H1 (cell line): ENCODE measurements around the gene NELFB.

Experiments used
- CBX5 ChIP-seq: fragments of 300-800, 300-1000 bp; sonication (generic); IDR thresholded peaks from 2 replicates; pipeline ENCODE4 v1.7.1; 2016; ENCODE audit warnings: antibody characterized with exemption, low read length, low read depth
- CEBPB ChIP-seq: IDR thresholded peaks from 2 replicates; pipeline ENCODE4 v1.6.1; 2012; ENCODE audit warnings: low read depth, low read length
- EZH2 ChIP-seq: fragments of 200-600 bp; sonication (generic); IDR thresholded peaks from 2 replicates; pipeline ENCODE4 v1.7.1; 2012; ENCODE audit warnings: low read depth, mild to moderate bottlenecking, moderate library complexity, low read length, inconsistent platforms; ENCODE audit not compliant: severe bottlenecking
- POLR2A ChIP-seq, 2 experiments: IDR thresholded peaks; 1 replicate in 1 of 2; 2 replicates in 1 of 2; pipeline ENCODE4 v1.6.1; 2011; ENCODE audit warnings: low read depth in 2 of 2, low read length in 2 of 2, mild to moderate bottlenecking in 2 of 2; ENCODE audit errors: control extremely low read depth in 1 of 2
- POLR2AphosphoS5 ChIP-seq: IDR thresholded peaks from 2 replicates; pipeline ENCODE4 v1.6.1; 2011; ENCODE audit warnings: low read depth, low read length
- RFX5 ChIP-seq: IDR thresholded peaks from 2 replicates; pipeline ENCODE4 v1.6.1; 2011; ENCODE audit warnings: low read depth, low read length, improper control_type of control experiment, borderline replicate concordance
- SIRT6 ChIP-seq: IDR thresholded peaks from one replicate; pipeline ENCODE4 v1.7.1; 2012; ENCODE audit warnings: low read length, inconsistent platforms
- TAF1 ChIP-seq: IDR thresholded peaks from 2 replicates; pipeline ENCODE4 v1.6.1; 2011; ENCODE audit warnings: mild to moderate bottlenecking, low read depth, low read length
- TEAD4 ChIP-seq: IDR thresholded peaks from 2 replicates; pipeline ENCODE4 v1.6.1; 2012; ENCODE audit warnings: low read depth, low read length, inconsistent platforms, mixed read lengths
- TF ChIP-seq, protein P1 (sequence below), 3 experiments: IDR thresholded peaks; 1 replicate in 2 of 3; 2 replicates in 1 of 3; pipeline versions ENCODE4 v1.5.1 to v1.6.1; 2011; ENCODE audit warnings: low read length in 3 of 3, mild to moderate bottlenecking in 3 of 3, inconsistent platforms in 2 of 3, low read depth in 1 of 3, moderate library complexity in 1 of 3; ENCODE audit not compliant: insufficient read depth in 1 of 3; ENCODE audit errors: control extremely low read depth in 1 of 3

- TF ChIP-seq POLR2AphosphoS5 (no peak), POLR2A (IDR thresholded peaks at IDR 0.05; ENCODE audit: control extremely low read depth in 1 of 2, low read depth in 2 of 2, low read length in 2 of 2) (no peak), CEBPB (no peak), TAF1 (no peak), TEAD4 (no peak), EZH2 (no peak), CBX5 (no peak), SIRT6 (no peak), RFX5 (no peak)
- TF ChIP-seq, protein P1, sequence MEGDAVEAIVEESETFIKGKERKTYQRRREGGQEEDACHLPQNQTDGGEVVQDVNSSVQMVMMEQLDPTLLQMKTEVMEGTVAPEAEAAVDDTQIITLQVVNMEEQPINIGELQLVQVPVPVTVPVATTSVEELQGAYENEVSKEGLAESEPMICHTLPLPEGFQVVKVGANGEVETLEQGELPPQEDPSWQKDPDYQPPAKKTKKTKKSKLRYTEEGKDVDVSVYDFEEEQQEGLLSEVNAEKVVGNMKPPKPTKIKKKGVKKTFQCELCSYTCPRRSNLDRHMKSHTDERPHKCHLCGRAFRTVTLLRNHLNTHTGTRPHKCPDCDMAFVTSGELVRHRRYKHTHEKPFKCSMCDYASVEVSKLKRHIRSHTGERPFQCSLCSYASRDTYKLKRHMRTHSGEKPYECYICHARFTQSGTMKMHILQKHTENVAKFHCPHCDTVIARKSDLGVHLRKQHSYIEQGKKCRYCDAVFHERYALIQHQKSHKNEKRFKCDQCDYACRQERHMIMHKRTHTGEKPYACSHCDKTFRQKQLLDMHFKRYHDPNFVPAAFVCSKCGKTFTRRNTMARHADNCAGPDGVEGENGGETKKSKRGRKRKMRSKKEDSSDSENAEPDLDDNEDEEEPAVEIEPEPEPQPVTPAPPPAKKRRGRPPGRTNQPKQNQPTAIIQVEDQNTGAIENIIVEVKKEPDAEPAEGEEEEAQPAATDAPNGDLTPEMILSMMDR (IDR thresholded peaks at IDR 0.05; ENCODE audit: control extremely low read depth in 1 of 3, insufficient read depth in 1 of 3, low read depth in 1 of 3, low read length in 3 of 3): no peak
Measured at GRCh38 chr9:137269231-137269772, 14.2 kb downstream of the NELFB start.
